Gastroesophageal sphincter (tissue), 3 donors: ENCODE measurements around the gene CREBRF.

ENCODE experiments used
- CTCF ChIP-seq, 4 experiments: fragments of 200-600 bp in 2 of 4; fragments of 450-650 bp in 2 of 4; sonication (generic) in 1 of 4; IDR thresholded peaks; one replicate each; pipeline ENCODE4 v1.5.1; 2017 to 2019; ENCODE audit warnings: antibody characterized with exemption in 4 of 4, mild to moderate bottlenecking in 2 of 4, moderate library complexity in 2 of 4
- POLR2AphosphoS5 ChIP-seq: sonication (generic); formaldehyde crosslinking; IDR thresholded peaks from one replicate; pipeline ENCODE4 v1.6.1; 2017; ENCODE audit warnings: antibody characterized with exemption

DNA sequence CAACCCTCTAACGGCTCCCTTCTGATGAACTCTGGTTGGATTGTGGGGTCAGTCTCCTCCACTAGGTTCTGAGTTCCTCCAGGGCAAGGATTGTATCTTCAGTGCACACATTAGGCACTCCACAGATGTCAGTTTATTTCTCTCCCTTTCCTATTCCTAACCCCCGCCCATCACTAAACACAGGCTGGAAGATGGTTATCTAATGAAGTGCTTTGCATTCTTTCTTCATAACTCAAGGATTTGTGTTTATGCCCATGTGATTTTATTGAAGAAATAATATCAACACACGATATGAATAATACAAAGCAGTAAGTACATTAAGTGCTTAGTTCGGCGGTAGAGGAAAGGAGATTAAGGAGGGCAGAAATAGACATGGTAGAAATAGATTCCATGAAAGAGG lies 4.4 kb upstream of the CREBRF start:
- TF ChIP-seq CTCF (IDR thresholded peaks at IDR 0.05) (no peak), POLR2AphosphoS5 (no peak)
